NCI-H1048 (cell line): ENCODE measurements around the gene SYNDIG1.

Experiments
- DNase-seq: peaks from one replicate; lab custom pipeline; 2025; lab: John Stamatoyannopoulos, UW

SYNDIG1 gene

GRCh38 chr20:24448170-24448569 lies 21.3 kb upstream of the SYNDIG1 start:
- DNase-seq = no peak

- DNase-seq = no peak
These were observed 20.3 kb upstream of the SYNDIG1 start for GRCh38 chr20:24449026-24449720.

- no peak for DNase-seq
These were observed 19.3 kb upstream of the SYNDIG1 start for GRCh38 chr20:24450177-24450576.

- no peak for DNase-seq
These were observed 18.6 kb upstream of the SYNDIG1 start for GRCh38 chr20:24450624-24451376.

- DNase-seq = no peak
These were observed 18.0 kb upstream of the SYNDIG1 start for GRCh38 chr20:24451428-24451827.

- DNase-seq = no peak
These were observed 17.4 kb upstream of the SYNDIG1 start for GRCh38 chr20:24452016-24452415.

- no peak for DNase-seq
These were observed 16.8 kb upstream of the SYNDIG1 start for GRCh38 chr20:24452498-24453127.

GRCh38 chr20:24453869-24454268 lies 15.6 kb upstream of the SYNDIG1 start:
- DNase-seq = no peak

GRCh38 chr20:24455081-24455480 lies 14.3 kb upstream of the SYNDIG1 start:
- DNase-seq = no peak

GRCh38 chr20:24456398-24456781 lies 13.0 kb upstream of the SYNDIG1 start:
- DNase-seq = no peak

- DNase-seq = no peak
These were observed 11.0 kb upstream of the SYNDIG1 start for GRCh38 chr20:24458436-24458835.

- no peak for DNase-seq
These were observed 9.7 kb upstream of the SYNDIG1 start for GRCh38 chr20:24459733-24460132.

- DNase-seq = no peak
These were observed 8.7 kb upstream of the SYNDIG1 start for GRCh38 chr20:24460712-24461111.

GRCh38 chr20:24461848-24462247 lies 7.6 kb upstream of the SYNDIG1 start:
- no peak for DNase-seq

GRCh38 chr20:24462460-24463010 lies 6.9 kb upstream of the SYNDIG1 start:
- no peak for DNase-seq

- DNase-seq = no peak
These were observed 4.3 kb upstream of the SYNDIG1 start for GRCh38 chr20:24465159-24465558.

- DNase-seq = no peak
These were observed 3.7 kb upstream of the SYNDIG1 start for GRCh38 chr20:24465730-24466129.

GRCh38 chr20:24468401-24469115 lies 871 bp upstream of the SYNDIG1 start:
- DNase-seq = no peak

- no peak for DNase-seq
These were observed 691 bp downstream of the SYNDIG1 start for GRCh38 chr20:24469894-24470745.

GRCh38 chr20:24470746-24471582 lies 1.5 kb downstream of the SYNDIG1 start:
- no peak for DNase-seq
